Measurements from ENCODE around the gene DDX11.
"Not testable (repeated sequence)": the region's sequence is repeated elsewhere in the genome, so short reads cannot be mapped to it uniquely, and the experiment has no call there.

GRCh38 chr12:31147415-31147814 lies 73.8 kb downstream of the DDX11 start:
- TF ChIP-seq CTCF (IDR thresholded peaks at IDR 0.05); EZH2 (IDR thresholded peaks at IDR 0.05; ENCODE audit: borderline replicate concordance, insufficient read depth, low read depth, low read length, poor library complexity, severe bottlenecking): not testable (repeated sequence)

Data from B cell (primary cell).